Non-pigmented ciliary epithelial cell (primary cell): ENCODE data around the gene ZNF57.
"Not testable (repeated sequence)": the region's sequence is repeated elsewhere in the genome, so short reads cannot be mapped to it uniquely, and the experiment has no call there.

ENCODE experiments used
- DNase-seq: peaks from one replicate; pipeline ENCODE4 v3.0.0-alpha.2; 2010; ENCODE audit warnings: low read depth

ZNF57 gene

GRCh38 chr19:2896694-2897093, 4.0 kb upstream of the ZNF57 start:
- no peak for DNase-seq

DNA sequence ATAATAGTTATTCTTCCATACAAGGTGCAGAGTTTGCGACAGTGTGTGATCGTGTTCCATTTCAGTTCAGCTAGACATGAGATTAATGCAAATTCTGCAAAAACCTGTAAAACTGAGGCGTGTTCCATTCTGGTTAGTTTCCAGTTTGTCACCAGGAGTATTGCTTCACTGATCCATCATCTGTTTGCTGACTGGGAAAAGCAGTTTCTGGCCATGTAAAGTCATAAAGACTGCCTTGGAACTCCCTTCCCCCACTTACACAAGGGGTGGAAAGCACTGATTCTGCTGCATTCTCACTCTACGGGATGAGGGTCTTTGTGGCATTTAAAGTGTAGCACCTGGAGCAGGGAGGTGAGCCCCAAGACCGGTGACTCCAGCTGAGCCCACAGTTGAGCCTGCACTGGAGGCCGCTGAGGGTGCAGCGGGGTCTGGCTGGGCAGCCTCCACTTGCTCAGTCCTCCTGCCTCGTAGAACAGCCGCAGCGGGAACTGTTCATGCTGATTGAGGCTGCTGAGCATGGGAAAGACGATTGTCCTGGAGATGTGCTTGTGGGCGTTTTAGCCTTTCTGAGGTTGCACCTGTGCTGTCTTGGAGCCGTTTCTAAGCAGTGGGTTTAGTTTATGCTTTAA, 2.0 kb downstream of the ZNF57 start:
- no peak for DNase-seq

DNA sequence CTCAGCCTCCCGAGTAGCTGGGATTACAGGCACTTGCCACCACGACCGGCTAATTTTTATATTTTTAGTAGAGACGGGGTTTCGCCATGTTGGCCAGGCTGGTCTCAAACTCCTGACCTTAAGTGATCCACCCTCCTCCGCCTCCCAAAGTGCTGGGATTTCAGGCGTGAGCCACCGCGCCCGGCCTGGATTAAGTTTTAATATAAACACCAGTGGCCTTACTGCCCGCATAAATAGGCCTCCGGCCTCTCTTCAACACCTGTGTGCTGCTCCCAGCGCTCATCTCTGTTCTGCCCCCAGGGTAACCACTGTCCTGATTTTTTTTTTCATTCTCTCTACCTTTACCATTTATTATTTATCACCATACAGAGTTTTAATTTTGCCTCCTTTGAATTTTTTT, 2.6 kb downstream of the ZNF57 start:
- DNase-seq: not testable (repeated sequence)

GRCh38 chr19:2905918-2906519, 5.3 kb downstream of the ZNF57 start:
- no peak for DNase-seq

GRCh38 chr19:2906631-2907195, 6.0 kb downstream of the ZNF57 start:
- no peak for DNase-seq

- DNase-seq: no peak
Observed at GRCh38 chr19:2912306-2912705, 11.6 kb downstream of the ZNF57 start.

DNA sequence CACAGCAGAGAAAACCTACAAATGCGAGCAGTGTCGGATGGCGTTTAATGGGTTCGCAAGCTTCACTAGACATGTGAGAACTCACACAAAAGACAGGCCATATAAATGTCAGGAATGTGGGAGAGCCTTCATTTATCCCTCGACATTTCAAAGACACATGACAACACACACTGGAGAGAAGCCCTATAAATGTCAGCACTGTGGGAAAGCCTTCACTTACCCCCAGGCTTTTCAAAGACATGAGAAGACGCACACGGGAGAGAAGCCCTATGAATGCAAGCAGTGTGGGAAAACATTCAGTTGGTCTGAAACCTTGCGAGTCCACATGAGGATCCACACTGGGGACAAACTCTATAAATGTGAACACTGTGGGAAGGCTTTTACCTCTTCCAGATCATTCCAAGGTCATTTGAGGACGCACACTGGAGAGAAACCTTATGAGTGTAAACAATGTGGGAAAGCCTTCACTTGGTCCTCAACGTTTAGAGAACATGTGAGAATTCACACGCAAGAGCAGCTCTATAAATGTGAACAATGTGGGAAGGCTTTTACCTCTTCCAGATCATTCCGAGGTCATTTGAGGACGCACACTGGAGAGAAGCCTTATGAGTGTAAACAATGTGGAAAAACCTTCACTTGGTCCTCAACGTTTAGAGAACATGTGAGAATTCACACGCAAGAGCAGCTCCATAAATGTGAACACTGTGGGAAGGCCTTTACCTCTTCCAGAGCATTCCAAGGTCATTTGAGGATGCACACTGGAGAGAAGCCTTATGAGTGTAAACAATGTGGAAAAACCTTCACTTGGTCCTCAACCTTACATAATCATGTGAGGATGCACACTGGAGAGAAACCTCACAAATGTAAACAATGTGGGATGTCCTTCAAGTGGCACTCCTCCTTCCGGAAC, 16.8 kb downstream of the ZNF57 start:
- DNase-seq: no peak

GRCh38 chr19:2922987-2923386, 22.3 kb downstream of the ZNF57 start:
- DNase-seq: no peak

GRCh38 chr19:2923510-2923909, 22.8 kb downstream of the ZNF57 start:
- no peak for DNase-seq

GRCh38 chr19:2926341-2927031, 25.8 kb downstream of the ZNF57 start:
- no peak for DNase-seq

DNA sequence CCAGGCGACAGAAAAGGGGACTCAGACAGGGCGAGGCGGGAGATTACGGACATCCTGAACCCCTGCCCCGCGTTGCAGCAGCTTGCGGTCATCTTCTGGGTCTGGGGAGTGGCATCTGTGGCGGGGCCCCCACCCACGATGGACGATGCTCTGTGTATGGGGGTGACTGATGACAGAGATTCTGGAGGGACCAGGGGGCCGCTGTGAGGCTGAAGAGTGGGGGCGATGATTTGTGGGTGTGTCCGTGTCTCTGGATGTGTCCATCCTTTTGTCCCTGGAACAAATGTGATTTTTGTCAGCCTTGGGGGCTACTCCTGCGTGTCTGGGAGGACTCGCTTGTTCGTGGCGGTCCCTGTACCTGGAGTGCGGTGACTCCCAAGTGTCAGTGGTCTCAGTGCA, 26.3 kb downstream of the ZNF57 start:
- no peak for DNase-seq

DNA sequence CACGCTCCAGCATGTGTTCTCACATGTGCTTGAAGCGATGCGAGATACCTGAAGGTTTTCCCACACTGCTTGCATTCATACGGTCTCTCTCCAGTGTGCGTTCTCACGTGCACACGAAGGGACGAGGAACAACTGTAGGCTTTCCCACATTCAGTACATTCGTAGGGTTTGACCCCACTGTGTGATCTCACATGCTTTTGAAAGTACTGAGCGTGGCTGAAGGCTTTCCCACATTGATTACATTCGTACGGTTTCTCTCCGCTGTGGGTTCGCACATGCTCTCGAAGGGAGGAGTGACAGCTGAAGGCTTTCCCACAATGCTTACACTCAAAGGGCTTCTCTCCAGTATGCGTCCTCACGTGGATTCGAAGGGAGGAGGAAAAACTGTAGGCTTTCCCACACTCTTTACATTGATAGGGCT, 32.8 kb downstream of the ZNF57 start:
- no peak for DNase-seq

DNA sequence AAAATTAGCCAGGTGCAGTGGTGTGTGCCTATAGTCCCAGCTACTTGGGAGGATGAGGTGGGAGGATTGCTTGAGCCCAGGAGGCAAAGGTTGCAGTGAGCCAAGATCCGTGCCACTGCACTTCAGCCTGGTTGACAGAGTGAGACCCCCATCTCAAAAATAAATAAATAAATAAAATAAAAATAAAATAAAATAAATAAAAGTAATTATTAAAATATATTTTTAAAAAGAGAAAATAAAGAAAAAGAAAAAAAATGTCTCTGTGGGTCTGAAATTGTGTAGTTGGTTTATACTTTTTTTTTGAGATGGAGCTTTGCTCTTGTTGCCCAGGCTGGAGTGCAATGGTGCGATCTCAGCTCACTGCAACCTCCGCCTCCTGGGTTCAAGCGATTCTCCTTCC, 35.1 kb downstream of the ZNF57 start:
- not testable (repeated sequence) for DNase-seq

GRCh38 chr19:2942928-2943640, 42.4 kb downstream of the ZNF57 start:
- DNase-seq: no peak

GRCh38 chr19:2944403-2944774, 43.7 kb downstream of the ZNF57 start:
- DNase-seq: no peak

GRCh38 chr19:2944775-2945574, 44.2 kb downstream of the ZNF57 start, which contains the start of gene ZNF77:
Gene ZNF77, minus strand, starts transcription at chr19:2944971. Its CDS starts 131 bp downstream, at chr19:2944840.
- DNase-seq: peak; percentile 98

DNA sequence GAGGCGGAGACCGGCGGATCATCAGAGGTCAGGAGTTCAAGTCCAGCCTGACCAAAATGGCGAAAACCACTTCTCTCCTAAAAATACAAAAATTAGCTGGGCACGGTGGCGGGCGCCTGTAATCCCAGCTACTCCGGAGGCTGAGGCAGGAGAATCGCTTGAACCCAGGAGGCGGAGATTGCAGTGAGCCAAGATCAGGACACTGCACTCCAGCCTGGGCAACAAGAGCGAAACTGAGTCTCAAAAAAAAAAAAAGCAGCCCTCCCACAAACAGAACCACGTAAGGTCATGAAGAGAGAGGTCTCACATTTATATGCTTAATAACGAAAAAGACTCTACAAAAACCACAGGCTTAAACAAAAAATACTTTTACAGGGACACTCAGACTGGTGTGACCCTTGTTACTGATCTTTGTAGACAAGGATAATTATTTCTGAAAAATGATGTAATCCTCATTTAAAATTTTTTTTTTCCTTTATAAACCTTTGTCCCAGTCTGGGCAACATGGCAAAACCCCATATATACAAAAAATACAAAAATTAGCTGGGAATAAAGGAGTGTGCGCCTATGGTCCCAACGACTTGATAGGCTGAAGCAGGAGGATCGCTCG, 45.0 kb downstream of the ZNF57 start:
- DNase-seq: no peak

DNA sequence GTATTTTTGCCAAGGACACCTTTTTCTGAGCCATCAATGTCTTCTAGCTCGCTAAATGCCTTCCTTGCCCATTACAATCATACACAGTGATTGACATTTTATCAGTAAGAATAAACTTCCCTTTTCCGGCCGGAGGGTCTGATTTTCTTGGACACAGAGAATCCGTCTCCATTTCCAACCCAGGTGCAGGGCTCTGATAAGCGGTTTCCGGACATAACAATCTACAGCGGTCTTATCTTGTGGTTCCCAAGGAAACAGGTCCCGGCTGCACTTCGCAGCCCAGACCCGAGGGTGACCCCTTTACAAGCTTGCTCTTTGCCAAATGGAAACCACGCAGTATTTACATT, 49.2 kb downstream of the ZNF57 start:
- DNase-seq: no peak

DNA sequence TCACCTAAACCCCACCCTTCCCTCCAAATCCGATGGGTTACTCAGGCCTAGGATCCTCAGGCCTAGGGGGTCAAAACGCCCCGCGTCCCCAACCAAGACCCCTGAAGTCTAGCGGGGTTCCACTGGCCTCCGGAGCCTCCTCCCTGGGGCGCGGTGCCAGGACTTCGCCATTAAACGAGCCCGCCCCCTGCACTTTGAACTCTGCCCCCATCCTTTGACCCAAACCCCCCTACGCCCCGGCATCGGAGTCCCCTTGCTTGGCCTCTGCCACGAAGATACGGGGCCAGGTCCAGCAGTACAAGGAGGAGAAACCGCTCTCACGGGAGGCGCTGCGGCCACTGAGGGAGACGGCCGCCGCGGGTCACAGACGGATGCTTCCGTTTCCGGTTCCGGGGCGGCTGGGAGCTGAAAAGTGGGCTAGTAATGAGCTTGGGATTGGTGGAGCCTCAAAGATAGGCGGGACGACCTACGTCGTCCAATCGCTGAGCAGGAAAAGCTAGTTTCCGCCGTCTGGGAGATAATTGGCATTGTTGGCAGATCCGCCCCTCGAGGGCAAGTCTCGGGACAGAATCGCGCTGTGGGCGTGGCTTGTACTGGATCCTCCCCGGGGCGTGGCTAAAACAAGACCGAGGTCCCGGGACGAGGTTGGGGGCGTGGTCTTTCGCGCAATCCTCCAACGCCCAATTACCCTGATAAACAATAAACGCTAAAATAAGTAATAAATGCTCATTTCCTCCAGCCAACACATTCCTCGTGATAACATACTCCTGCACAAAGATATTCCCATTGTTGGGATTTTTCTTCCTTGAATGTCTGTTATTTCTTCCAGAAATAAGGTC, 49.8 kb downstream of the ZNF57 start:
- peak; percentile 99 for DNase-seq
